H1 (cell line): ENCODE data around the gene ARHGAP26.

Experiments
- BRCA1 ChIP-seq: IDR thresholded peaks from 2 replicates; pipeline ENCODE4 v1.6.1; 2012; ENCODE audit warnings: low read depth, low read length, improper control_type of control experiment
- CBX5 ChIP-seq: fragments of 300-800, 300-1000 bp; sonication (generic); IDR thresholded peaks from 2 replicates; pipeline ENCODE4 v1.7.1; 2016; ENCODE audit warnings: antibody characterized with exemption, low read length, low read depth
- CBX8 ChIP-seq: fragments of 300-800, 300-1000 bp; sonication (generic); IDR thresholded peaks from 2 replicates; pipeline ENCODE4 v1.7.1; 2016; ENCODE audit warnings: low read depth, low read length, borderline replicate concordance
- EP300 ChIP-seq, 2 experiments: IDR thresholded peaks; 1 replicate in 1 of 2; 2 replicates in 1 of 2; pipeline ENCODE4 v1.6.1; 2011 to 2012; ENCODE audit warnings: low read depth in 2 of 2, low read length in 2 of 2, mild to moderate bottlenecking in 2 of 2, borderline replicate concordance in 1 of 2, inconsistent platforms in 1 of 2, moderate library complexity in 1 of 2
- JUN ChIP-seq: IDR thresholded peaks from 2 replicates; pipeline ENCODE4 v1.6.1; 2011; ENCODE audit warnings: low read depth, mild to moderate bottlenecking, improper control_type of control experiment, low read length
- POLR2A ChIP-seq, 2 experiments: IDR thresholded peaks; 1 replicate in 1 of 2; 2 replicates in 1 of 2; pipeline ENCODE4 v1.6.1; 2011; ENCODE audit warnings: low read depth in 2 of 2, low read length in 2 of 2, mild to moderate bottlenecking in 2 of 2; ENCODE audit errors: control extremely low read depth in 1 of 2
- RAD21 ChIP-seq, 2 experiments: IDR thresholded peaks in 1 of 2; conservative IDR thresholded peaks in 1 of 2; 2 replicates each; pipeline ENCODE4 v1.6.1; 2011; ENCODE audit warnings: low read depth in 2 of 2, low read length in 2 of 2, improper control_type of control experiment in 1 of 2, inconsistent platforms in 1 of 2, mild to moderate bottlenecking in 1 of 2, moderate library complexity in 1 of 2
- SP2 ChIP-seq: IDR thresholded peaks from 2 replicates; pipeline ENCODE4 v1.6.1; 2012; ENCODE audit warnings: mild to moderate bottlenecking, low read length, inconsistent platforms
- TF ChIP-seq, protein P1 (sequence below), 3 experiments: IDR thresholded peaks; 1 replicate in 2 of 3; 2 replicates in 1 of 3; pipeline versions ENCODE4 v1.5.1 to v1.6.1; 2011; ENCODE audit warnings: low read length in 3 of 3, mild to moderate bottlenecking in 3 of 3, inconsistent platforms in 2 of 3, low read depth in 1 of 3, moderate library complexity in 1 of 3; ENCODE audit not compliant: insufficient read depth in 1 of 3; ENCODE audit errors: control extremely low read depth in 1 of 3
- TF ChIP-seq, protein P2 (sequence below): IDR thresholded peaks from 2 replicates; pipeline ENCODE4 v1.6.1; 2011; ENCODE audit warnings: low read length, improper control_type of control experiment
- TF ChIP-seq, protein P3 (sequence below): IDR thresholded peaks from 2 replicates; pipeline ENCODE4 v1.6.1; 2011; ENCODE audit warnings: low read depth, mild to moderate bottlenecking, low read length; ENCODE audit not compliant: insufficient read depth

DNA sequence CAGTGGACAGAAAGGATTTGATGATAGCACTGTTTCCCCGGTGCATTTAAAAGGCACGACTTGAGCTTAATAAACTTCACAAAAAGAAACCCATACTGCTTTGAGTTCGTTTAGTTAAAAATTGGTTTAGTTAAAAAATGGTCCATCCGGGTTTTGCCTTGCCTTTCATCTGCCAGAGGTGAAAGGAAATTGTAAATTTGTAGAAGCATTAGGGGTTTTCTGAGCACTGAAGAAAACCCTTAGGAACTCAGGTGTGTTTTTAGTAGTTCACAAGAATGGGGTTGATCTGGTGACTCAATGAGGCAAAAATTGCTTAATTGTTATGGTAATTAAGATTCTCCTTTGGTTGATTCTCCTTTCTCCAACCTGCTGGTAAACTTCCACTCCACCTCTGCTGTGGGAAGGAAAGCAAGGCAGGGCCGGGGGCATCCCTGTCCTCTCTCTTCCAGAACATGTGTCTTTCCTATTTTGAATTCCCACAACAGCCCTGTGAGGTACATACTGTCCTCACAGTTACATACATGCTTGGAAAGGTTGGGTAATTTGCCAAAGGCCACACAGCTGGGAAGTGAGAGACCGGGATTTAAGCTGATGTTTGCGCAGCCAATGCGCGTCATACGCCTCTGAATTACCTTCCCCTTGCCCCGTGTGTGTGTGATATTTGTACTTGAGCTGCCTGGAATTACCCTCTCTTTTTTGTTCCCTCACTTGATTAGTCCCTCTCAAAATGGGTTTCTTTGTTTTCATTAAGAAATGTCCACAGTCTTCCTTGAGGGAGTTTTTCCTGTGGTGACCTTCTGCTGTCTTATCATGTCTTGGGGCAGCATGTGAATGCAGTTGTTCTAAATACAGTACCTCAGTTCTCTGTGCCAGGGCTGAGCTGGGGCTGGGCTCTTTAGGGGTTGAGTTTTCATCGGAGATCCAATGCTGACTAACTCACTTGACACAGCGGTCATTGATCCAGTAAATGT, 94.4 kb downstream of the ARHGAP26 start:
- TF ChIP-seq, protein P1, sequence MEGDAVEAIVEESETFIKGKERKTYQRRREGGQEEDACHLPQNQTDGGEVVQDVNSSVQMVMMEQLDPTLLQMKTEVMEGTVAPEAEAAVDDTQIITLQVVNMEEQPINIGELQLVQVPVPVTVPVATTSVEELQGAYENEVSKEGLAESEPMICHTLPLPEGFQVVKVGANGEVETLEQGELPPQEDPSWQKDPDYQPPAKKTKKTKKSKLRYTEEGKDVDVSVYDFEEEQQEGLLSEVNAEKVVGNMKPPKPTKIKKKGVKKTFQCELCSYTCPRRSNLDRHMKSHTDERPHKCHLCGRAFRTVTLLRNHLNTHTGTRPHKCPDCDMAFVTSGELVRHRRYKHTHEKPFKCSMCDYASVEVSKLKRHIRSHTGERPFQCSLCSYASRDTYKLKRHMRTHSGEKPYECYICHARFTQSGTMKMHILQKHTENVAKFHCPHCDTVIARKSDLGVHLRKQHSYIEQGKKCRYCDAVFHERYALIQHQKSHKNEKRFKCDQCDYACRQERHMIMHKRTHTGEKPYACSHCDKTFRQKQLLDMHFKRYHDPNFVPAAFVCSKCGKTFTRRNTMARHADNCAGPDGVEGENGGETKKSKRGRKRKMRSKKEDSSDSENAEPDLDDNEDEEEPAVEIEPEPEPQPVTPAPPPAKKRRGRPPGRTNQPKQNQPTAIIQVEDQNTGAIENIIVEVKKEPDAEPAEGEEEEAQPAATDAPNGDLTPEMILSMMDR (IDR thresholded peaks at IDR 0.05; ENCODE audit: control extremely low read depth in 1 of 3, insufficient read depth in 1 of 3, low read depth in 1 of 3, low read length in 3 of 3), result no peak
- TF ChIP-seq JUN, result no peak
- no peak for TF ChIP-seq RAD21 (IDR thresholded peaks at IDR 0.05 in 1 of 2, conservative IDR thresholded peaks at IDR 0.05 in 1 of 2; ENCODE audit: low read depth in 2 of 2, low read length in 2 of 2)
- no peak for TF ChIP-seq POLR2A (IDR thresholded peaks at IDR 0.05; ENCODE audit: control extremely low read depth in 1 of 2, low read depth in 2 of 2, low read length in 2 of 2)
- no peak for TF ChIP-seq EP300 (IDR thresholded peaks at IDR 0.05; ENCODE audit: borderline replicate concordance in 1 of 2, low read depth in 2 of 2, low read length in 2 of 2)
- TF ChIP-seq CBX5, result no peak
- TF ChIP-seq CBX8, result no peak
- TF ChIP-seq BRCA1, result no peak
- TF ChIP-seq, protein P2, sequence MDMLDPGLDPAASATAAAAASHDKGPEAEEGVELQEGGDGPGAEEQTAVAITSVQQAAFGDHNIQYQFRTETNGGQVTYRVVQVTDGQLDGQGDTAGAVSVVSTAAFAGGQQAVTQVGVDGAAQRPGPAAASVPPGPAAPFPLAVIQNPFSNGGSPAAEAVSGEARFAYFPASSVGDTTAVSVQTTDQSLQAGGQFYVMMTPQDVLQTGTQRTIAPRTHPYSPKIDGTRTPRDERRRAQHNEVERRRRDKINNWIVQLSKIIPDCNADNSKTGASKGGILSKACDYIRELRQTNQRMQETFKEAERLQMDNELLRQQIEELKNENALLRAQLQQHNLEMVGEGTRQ, result no peak
- TF ChIP-seq, protein P3, sequence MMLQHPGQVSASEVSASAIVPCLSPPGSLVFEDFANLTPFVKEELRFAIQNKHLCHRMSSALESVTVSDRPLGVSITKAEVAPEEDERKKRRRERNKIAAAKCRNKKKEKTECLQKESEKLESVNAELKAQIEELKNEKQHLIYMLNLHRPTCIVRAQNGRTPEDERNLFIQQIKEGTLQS, result no peak
- no peak for TF ChIP-seq SP2
